ENCODE data around the gene RAVER1. TPM values are rescaled to one million over a fixed set of nuclear protein-coding genes. Genes with fewer than 3 reads are reported as not detected.

The RAVER1 gene
- total and polyA plus RNA-seq, 9 of the 15 experiments (the other 6 are each of a cell fraction or from before 2014, with no cell fraction given): 0.06 to 113 (median 7.0) TPM

- Histone ChIP-seq H3K9ac (ENCODE audit: insufficient read depth in 1 of 2, low read depth in 2 of 2, low read length in 2 of 2) (no peak overlapping the region), H3K4me2 (ENCODE audit: insufficient read depth, low read length) (no peak overlapping the region), H3K4me3 (no peak overlapping the region), H3K9me1 (ENCODE audit: control insufficient read depth, insufficient read depth, low read length) (no peaks in the 10 kb centered on the region), H3K27me3 (ENCODE audit: control insufficient read depth in 2 of 2, insufficient read depth in 2 of 2, low read length in 2 of 2) (no peaks in the 10 kb centered on the region), H3K4me1 (replicated peaks in 1 of 2; ENCODE audit: control insufficient read depth in 2 of 2, insufficient read depth in 2 of 2, low read length in 2 of 2) (peaks cover 0 to 14% of the 10 kb centered on the region in 2 experiments; a peak in 3 of 5 replicates), H2AFZ (ENCODE audit: low read depth, low read length) (no peak overlapping the region), H3K79me2 (ENCODE audit: control insufficient read depth, insufficient read depth, low read length) (no peaks in the 10 kb centered on the region), H4K20me1 (replicated peaks; ENCODE audit: control insufficient read depth, insufficient read depth, low read length) (no peaks in the 10 kb centered on the region), H3K27ac (ENCODE audit: extremely low read depth, low read depth, low read length) (no peak overlapping the region), H3K9me3 (replicated peaks; ENCODE audit: control insufficient read depth, insufficient read depth, low read depth, low read length) (no peaks in the 10 kb centered on the region), H3K36me3 (ENCODE audit: control insufficient read depth, insufficient read depth, low read length) (no peaks in the 10 kb centered on the region)
- ATAC-seq: no peak
- in situ Hi-C loops (cut with MboI): no loop called here
- intact Hi-C loops (cut with micrococcal nuclease): no loop called here
- no peak for DNase-seq (ENCODE audit: extremely low read depth in 1 of 4, low spot score in 3 of 4)
- no TSS peak for BruUV-seq (replicated peaks)
- no peak for TF ChIP-seq NUFIP1 (IDR thresholded peaks at IDR 0.05; ENCODE audit: partially characterized antibody)
- TF ChIP-seq SOX6 (IDR thresholded peaks at IDR 0.05): no peak
- TF ChIP-seq ZNF75A (CRISPR knock-in tag; IDR thresholded peaks at IDR 0.05): no peak
- no peak for TF ChIP-seq ZNF282 (CRISPR knock-in tag; IDR thresholded peaks at IDR 0.05)
- TF ChIP-seq ETS2 (tag; IDR thresholded peaks at IDR 0.05; ENCODE audit: borderline replicate concordance, poor library complexity, severe bottlenecking): no peak
- TF ChIP-seq MCM3 (IDR thresholded peaks at IDR 0.05): no peak
- no peak for TF ChIP-seq ZZZ3 (IDR thresholded peaks at IDR 0.05)
- TF ChIP-seq E2F8 (IDR thresholded peaks at IDR 0.05; ENCODE audit: low read depth, partially characterized antibody): no peak
- no peak for TF ChIP-seq POLR2G (IDR thresholded peaks at IDR 0.05; ENCODE audit: low read depth, low read length)
- no peak for TF ChIP-seq SIN3B (IDR thresholded peaks at IDR 0.05; ENCODE audit: low read depth)
- TF ChIP-seq HMBOX1 (IDR thresholded peaks at IDR 0.05): no peak
- no peak for TF ChIP-seq GABPA (tag; conservative IDR thresholded peaks at IDR 0.05; ENCODE audit: low read depth)
- no peak for TF ChIP-seq EZH2 (IDR thresholded peaks at IDR 0.05; ENCODE audit: borderline replicate concordance, low read depth, low read length)
- no peak for TF ChIP-seq MTA1 (IDR thresholded peaks at IDR 0.05; ENCODE audit: borderline replicate concordance)
- WGBS (ENCODE audit: insufficient coverage, low coverage, missing lambda C conversion rate): 18% methylated on average over 2 of the region's 2 CpGs
- ChIA-PET POLR2A (interaction anchor here (0.8 to 3.4 kb wide), 5 partner anchors 9 to 56 kb away, joined by 3 to 29 read pairs (median 3); partner anchors contain the start of gene RAVER1), CTCF (ENCODE audit: low intra/inter-chr PET ratio) (no interaction called here)
- FAIRE-seq: no peak
Observed at GRCh38 chr19:10343495-10343894, 10.2 kb upstream of the RAVER1 start.

All from K562 (cell line).